Measurements from ENCODE around the gene RFESD.

DNA sequence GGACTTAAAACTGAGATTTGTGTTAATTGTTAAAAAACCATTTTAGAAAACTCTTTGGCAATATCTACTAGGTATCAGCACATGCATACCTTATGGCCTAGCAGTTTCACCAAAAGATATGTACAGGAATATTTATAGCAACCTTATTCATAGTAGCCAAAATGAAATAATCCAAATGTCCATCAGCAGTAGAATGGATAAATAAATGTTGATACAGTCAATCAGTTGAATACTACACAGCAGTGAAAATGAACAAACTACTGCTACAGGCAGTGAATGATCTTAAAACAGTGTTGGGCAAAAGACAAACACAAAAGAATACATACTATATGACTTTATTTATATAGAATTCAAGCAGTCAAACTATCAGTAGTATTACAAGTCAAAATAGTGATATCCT is 16.4 kb downstream of the RFESD start:
- TF ChIP-seq POLR2AphosphoS5 (IDR thresholded peaks at IDR 0.05; ENCODE audit: borderline replicate concordance, low read depth, low read length), result no peak
- no peak for TF ChIP-seq FOXP2 (optimal IDR thresholded peaks at IDR 0.05; ENCODE audit: control extremely low read depth, extremely low read length, insufficient read depth)

Measured in SK-N-MC (cell line).